Hypothalamus (tissue), 51 donors: ENCODE results near the gene APOOL.
"Not testable (repeated sequence)": the region's sequence is repeated elsewhere in the genome, so short reads cannot be mapped to it uniquely, and the experiment has no call there.

Experiments
- DNase-seq, 51 donors: peaks; one replicate each; lab custom pipeline; 2025; lab: John Stamatoyannopoulos, UW

Gene APOOL, protein sequence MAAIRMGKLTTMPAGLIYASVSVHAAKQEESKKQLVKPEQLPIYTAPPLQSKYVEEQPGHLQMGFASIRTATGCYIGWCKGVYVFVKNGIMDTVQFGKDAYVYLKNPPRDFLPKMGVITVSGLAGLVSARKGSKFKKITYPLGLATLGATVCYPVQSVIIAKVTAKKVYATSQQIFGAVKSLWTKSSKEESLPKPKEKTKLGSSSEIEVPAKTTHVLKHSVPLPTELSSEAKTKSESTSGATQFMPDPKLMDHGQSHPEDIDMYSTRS

DNA sequence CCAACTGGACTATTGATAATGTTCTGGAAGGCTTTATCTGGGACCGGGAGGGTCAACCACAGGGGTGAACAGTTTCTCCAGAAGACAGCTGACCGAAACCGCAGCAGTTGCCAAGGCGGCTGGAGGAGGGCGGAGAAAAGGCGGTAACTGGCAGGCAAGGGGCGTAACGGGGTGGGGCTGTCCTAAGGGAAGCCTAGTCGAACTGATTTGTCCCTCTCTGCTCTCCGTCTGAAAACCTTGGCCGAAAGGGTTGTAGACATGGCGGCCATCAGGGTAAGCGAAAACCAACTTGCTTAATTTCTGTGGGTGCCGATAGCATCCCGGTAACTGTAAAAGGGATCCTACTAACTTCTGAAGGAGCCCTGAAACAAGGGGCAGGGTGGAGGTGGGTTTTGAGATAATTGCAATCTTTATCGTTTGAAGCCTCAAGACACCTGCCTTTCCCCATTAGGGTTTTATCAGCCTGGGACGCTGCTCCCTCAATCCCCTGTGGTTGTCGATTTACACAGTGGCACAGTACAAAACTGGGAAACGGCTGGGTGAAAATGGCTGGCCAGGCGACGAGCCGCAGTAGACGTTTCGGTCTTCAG lies at the start of gene APOOL:
APOOL (plus strand) TSS at position 223 of the 590 bp plus-strand sequence; CDS start at position 259, 36 bp downstream.
- DNase-seq: peak; percentile 3 to 84 (median 59)

DNA sequence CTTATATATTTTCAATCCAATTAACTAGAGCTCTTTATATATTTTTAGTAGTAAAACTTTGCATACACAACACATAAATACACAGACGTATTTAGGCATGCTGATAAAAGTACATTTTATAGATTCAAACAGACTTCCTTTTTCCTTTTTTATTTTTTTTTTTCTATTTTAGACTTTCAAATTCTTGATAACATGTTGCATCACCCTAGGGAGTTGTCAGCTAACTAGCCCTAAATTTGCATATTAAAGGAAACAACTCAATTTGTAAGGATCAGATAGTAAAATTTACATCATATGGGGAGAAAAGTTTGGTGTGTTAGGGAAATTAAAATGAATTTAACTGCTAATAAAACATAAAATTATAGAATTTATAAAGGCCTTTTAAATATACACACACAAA lies 47.4 kb upstream of the APOOL start:
- no peak for DNase-seq

DNA sequence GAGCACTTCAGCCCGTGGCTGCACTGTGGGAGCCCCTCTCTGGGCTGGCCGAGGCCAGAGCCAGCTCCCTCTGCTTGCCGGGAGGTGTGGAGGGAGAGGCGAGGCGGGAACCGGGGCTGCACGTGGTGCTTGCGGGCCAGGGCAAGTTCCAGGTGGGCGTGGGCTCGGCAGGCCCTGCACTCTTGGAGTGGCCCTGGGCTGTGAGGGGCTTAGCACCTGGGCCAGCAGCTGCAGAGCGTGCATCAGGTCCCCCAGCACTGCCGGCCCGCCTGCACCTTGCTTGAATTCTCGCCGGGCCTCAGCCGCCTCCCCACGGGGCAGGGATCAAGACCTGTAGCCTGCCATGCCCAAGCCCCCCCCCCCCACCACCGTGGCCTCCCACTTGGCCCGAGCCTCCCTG lies 28.9 kb upstream of the APOOL start:
- DNase-seq: no peak

DNA sequence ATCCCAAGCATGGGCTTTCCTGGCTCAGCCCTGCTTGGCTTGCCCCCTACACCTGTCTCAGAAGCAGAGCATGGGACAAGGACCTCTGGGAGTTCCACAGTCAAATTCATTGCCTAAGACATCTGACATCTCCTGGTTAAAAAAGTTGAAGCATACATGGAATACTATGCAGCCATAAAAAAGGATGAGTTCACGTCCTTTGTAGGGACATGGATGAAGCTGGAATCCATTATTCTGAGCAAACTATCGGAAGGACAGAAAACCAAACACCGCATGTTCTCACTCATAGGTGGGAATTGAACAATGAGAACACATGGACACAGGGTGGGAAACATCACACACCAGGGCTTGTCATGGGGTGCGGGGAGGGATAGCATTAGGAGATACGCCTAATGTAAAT lies 11.9 kb upstream of the APOOL start:
- not testable (repeated sequence) for DNase-seq

DNA sequence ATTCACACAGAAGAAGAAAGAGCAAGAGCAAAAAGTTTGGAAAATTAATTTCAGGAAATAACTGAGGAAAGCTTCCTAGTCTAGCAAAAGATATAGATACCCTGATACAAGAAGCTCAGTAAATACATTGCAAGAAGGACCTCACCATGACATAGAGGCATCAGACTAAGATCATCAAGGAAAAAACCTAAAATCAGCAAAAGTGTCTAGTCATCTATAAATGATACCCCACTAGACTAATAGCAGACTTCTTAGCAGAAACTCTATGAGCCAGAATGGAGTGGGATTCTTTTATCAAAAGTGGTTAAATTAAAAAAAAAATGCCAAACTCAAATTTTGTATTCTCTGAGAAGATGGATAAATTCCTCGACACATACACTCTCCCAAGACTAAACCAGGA lies 10.5 kb upstream of the APOOL start:
- DNase-seq: no peak

DNA sequence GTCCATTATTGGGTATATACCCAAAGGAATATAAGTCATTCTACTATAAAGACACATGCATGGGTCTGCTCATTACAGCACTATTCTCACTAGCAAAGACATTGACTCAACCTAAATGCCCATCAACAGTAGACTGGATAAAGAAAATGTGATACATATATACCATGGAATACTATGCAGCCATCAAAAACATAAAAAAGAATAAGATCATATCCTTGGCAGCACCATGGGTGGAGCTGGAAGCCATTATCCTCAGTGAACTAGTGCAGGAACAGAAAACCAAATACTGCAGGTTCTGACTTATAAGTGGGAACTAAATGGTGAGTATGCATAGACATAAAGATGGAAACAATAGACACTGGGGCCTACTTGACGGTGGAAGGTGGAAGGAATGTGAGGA lies 2.3 kb upstream of the APOOL start:
- no peak for DNase-seq

DNA sequence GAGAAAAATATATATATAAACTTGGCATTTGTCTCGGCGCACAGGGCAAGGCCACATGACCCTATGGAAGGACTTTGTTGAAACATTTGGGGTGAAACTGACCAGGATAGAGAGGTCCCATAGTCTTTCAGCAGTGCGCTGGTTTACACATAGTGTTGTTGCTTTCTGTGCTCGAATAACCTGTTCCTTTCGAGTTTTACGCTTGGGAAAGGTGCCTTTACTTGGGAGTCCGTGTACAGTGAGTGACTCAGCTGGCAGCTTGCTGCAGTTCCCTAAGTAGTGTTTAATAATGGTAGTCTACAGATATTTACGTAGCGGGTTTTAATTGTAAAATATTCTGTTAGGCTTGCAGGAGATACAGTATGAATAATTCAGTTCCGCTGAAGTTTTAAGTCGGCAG lies 578 bp downstream of the APOOL start:
- DNase-seq: peak in 3 of 51 donors; percentile 13 to 35 (median 29)

DNA sequence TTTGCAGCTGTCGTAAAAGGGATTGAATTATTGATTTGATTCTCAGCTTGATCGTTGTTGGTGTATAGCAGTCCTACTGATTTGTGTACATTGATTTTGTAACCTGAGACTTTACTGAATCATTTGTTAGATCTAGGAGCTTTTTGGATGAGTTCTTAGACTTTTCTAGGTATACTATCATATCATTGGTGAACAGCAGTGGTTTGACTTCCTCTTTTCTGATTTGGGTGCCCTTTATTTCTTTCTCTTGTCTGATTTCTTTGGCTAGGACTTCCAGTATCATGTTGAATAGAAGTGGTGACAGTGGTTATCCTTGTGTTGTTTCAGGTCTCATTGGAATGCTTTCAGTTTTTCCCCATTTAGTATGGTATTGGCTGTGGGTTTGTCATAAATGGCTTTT lies 8.4 kb downstream of the APOOL start:
- DNase-seq: no peak

DNA sequence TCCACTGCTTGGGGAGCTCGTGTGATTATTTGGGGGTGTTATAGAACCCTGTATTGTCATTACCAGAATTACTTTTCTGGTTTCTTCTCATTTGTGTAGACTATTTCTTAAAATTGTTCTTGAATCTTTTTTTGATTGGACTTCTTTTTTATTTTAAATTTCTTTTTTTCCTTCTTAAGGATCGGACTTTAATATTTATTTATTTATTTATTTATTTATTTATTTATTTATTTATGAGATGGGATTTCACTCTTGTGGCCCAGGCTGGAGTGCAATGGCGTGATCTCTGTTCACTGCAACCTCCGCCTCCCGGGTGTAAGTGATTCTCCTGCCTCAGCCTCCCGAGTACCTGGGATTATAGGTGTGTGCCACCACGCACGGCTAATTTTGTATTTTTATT lies 11.7 kb downstream of the APOOL start:
- DNase-seq: not testable (repeated sequence)

DNA sequence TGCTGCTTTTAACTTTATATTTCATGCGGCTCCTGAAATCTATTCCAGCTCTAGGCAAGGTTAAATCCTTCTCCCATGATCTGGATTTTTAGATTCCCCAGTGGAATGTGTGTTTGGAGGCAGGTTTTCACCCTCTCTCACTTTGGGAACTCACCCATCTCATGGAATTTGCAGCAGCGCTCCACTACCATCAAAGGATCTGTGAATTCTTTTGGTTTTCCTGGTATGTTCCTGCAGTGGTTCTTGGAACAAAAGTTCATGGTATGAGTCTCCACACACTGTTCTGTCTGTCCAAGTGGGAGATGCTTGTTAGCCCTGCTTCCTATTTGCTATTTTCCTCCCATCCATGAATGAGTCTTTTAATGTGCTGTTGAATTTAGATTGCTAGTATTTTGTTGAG lies 14.0 kb downstream of the APOOL start:
- DNase-seq: no peak

DNA sequence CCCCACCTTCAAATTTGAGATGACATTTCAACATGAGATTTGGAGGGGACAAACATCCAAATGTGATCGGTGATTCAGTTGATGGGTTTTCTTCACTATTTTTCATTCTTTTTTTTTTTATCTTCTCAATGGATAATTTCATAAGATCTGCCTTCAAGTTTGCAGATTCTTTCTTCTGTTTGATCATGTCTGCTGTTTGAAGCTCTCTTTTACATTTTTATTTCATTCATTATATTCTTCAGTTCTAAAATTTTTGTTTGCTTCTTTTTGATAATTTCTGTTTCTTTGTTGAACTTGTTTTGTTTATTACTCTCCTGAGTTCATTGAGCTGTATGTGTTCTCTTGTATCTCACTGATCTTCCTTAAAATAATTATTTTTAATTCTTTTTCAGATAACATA lies 14.8 kb downstream of the APOOL start:
- no peak for DNase-seq

DNA sequence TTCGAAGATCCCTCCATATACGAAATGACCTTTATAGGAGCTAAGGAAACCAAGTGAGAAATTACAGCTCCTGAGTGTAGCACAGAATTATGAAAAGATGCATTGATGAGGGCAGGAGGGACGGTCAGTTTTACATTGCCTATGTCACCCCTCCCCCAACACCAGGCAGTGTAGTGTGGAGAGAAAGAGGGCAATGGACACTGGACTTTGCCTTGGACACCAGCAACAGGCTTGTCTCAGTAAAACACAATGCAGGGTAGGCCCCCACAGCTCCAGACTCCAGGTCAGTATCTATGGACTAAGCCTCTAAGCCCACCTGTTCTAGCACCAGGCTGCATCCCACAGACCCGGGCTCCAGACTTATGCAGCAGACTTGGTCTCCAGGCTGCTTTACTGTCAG lies 16.5 kb downstream of the APOOL start:
- no peak for DNase-seq

DNA sequence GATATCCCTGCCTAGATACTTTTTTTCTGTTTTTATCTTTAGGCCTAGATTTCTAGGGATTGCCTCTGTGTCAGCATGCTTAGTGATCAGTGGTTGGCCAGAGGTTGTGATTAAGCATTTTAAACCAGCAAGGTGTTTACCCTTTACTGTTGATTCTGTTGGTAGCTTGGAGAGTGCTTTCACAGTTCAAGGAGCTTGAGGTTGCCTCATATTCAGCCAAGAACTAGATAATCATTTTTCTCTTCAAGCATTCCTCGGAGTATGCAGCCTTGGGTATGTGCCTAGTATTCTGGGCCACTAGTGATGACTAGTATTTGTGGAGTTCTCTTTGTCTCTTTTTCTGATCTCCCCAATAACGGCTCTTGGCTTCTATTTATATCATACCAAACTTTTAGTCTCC lies 20.4 kb downstream of the APOOL start:
- no peak for DNase-seq

DNA sequence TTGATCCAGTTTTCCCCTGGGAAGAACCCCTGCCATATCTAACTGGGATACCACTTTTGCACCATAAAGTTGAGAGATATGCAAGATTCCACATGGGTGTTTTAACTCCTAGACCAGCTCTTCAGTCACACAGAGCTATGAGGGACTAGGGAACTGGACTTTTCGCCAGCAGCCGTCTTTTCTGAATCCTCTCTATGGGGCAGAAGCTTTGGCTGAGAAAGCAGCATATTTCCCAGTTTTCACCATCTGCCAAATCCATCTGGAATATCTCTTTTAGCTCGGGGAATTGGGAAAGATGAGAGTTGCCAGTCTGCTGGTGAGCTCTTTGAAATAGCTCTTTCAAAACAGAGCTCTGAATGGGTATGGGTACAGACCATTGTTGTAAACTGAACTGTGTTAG lies 20.9 kb downstream of the APOOL start:
- no peak for DNase-seq

DNA sequence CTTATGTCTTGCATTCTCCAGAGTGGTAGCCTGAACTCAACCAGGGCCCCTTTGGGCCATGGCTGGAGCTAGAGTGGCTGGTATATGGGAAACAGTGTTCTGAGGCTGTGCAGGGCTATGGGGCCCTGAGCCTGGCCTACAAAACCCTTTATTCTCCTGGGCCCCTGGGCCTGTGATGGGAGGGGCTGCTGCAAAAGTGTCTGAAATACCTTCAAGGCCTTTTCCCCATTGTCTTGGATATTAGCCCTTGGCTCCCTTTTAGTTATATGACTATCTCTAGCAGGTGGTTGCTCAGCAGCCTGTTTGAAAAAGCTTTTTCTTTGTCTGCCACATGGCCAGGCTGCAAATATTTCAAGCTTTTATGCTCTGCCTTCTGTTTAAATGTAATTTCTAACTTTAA lies 22.5 kb downstream of the APOOL start:
- no peak for DNase-seq

DNA sequence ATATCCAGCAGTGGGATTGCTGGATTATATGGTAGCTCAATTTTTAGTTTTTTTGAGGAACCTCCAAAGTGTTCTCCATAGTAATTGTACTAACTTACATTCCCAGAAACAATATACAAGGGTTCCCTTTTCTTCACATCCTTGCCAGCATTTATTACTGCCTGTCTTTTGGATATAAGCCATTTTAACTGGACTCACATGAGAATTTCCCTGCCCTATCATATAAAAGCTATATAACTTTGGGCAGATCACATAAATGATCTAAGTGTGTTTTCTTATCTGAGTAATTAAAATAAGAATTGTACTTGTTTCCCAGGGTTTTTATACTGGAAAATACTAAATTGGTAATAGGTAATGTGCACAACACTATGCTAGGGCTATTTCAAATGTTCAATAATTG lies 25.4 kb downstream of the APOOL start:
- no peak for DNase-seq

DNA sequence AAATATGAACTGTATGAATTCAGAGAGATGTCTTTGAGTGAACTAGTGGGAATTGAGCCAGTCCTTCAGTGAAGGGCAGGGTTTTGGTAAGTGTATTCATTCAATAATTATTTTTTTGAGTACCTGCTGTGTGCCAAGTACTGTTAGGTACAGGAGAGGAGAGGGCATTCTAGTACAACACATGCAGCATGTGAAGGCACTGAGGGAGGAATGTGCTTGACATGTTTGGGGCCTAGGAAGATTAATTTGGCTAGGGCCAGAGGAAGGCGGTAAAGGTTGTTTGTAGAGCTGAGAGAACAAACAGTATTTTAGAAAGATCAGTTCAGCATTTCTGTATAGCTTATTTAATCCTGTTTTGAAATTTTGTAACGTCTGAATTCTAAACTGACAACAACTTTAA lies 27.8 kb downstream of the APOOL start:
- DNase-seq: no peak

DNA sequence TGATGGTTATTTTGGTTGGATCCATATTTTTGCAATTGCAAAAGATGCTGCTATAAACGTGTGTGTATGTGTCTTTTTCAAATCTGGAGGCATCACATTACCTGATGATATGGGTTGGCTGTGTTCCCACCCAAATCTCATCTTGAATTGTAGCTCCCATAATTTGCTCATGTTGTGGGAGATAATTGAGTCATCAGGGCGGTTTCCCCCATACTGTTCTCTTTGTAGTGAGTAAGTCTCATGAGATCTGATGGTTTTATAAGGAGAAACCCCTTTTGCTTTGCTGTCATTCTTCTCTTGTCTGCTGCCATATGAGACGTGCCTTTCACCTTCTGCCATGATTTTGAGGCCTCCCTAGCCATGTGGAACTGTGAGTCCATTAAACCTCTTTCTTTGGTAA lies 33.4 kb downstream of the APOOL start:
- no peak for DNase-seq

DNA sequence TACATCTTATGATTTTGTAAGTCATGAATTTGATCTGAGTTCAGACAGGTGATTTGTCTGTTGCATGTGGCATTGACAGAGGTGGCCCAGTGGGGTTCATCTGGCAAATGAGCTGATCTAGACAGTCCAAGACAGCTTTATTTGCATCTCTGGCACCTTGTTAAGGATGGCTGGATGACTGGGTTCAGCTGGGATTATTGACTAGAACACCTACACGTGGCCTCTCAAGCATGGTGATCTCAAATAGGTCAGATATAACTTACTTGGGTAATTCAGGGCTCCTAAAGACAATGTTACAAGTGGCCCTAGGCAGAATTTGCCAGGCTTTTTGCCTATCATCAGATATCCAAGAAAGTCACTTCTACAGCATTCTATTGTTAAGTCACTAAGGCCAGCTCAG lies 48.0 kb downstream of the APOOL start:
- DNase-seq: no peak

DNA sequence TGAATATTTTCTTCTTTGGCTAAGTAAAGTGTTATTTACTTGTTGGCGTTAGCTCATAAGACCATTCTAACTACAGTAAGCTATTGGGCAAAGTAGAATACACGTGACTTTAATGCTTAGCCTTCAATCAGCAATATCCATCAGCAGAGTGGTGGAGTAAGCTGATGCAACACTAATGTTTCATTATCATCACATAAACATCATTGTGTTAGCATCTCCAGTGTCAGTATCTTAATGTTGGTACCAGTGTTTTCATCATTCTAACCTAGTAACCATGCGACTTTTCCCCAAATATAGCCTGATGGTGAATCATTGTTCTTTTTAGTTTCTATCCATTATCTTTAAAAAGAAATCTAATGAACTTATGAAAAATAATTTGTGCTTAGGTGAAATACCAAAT lies 48.5 kb downstream of the APOOL start:
- DNase-seq: no peak

DNA sequence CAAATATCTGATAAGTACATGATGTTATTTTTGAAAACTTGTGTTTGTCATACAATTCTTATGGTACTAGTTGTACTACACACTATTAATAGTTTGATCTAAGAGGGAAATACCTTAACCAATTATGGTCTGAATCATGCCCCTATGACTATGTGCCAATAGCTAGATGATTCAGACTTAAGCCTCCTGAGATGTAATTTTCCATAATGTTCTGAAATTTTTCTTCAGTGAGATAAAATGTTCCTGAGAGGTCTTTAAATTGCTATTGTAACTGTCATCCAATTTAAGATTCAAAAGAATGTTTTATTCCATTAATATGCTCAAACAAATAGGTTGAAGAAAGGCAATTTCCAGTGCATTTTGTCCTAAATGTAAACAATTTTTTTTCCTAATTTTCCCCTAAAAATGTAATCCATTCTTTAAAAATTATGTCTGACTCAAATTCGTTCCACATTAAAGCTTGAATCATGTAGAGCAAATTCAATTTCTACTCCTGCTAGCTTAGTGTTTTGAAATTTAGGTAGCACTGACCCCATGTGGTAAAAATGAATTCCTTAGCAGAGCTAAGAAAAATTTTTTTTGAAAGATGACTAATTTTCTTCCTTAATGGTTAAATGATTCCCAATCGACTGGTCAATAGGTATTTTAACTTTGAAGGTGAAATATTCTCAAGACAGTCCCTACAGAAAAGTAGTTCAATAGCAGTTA lies 49.1 kb downstream of the APOOL start:
- peak in 1 of 51 donors; percentile 2 for DNase-seq

DNA sequence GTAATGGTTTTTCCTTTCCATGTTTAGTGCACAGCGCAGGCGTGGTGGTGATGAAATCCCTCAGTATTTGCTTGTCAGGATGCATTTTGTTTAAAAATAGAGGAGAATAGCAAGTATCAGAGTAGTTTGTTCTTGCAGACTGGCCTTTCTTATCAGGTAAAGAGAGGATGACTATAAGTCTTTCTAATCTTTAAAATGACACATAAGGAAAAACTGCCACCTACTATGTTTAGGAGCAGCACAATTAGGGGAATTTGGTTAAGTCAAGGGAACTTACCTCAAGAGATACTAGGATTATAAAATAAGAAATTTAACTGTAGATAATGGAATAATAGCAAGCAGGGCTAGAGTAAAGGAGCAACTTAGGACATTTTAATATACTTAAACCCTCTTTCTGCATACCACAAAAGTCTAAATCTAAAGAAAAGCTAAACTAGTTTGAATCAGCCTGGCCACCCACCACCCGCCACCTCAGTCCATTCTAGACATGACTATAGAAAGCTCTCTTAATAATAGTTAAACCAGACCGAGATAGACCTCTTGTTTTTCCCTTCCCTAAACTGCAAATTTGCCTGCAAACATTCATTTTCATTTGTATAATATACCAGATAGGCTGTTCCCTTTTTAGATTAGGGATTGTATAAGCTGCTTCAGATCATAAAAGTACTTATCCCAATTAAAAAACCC lies 62.0 kb downstream of the APOOL start:
- no peak for DNase-seq
